Endothelial cell of umbilical vein (primary cell): ENCODE measurements around the gene CCR8. TPM values are rescaled to one million over a fixed set of nuclear protein-coding genes. Genes with fewer than 3 reads are reported as not detected.

Experiments used
- BruUV-seq: library from RNA; stranded (reverse); fragments of 400-500 nt; replicated peaks from 2 replicates; lab custom pipeline; 2021; lab: Mats Ljungman, UMichigan
- CTCF ChIA-PET: fragments of 300-600, 350-600 bp; sonication (Branson Sonifier 250); formaldehyde crosslinking; loops from one replicate; lab custom pipeline; 2021; ENCODE audit warnings: antibody characterized with exemption, inconsistent platforms; lab: Charles Lee
- POLR2A ChIA-PET: fragments of 300-600, 350-600 bp; sonication (Branson Sonifier 250); formaldehyde crosslinking; loops from one replicate; lab custom pipeline; 2021; ENCODE audit warnings: antibody characterized with exemption, inconsistent platforms; lab: Charles Lee
- DNase-seq: peaks from one replicate; pipeline ENCODE4 v3.0.0-alpha.2; 2011; ENCODE audit warnings: low read depth, low spot score
- FAIRE-seq: peaks from 2 replicates; lab custom pipeline; 2011; peaks lifted over from hg19 to GRCh38; lab: Jason Lieb, UNC
- H2AFZ ChIP-seq: 2 replicates; pipeline ENCODE4 v1.6.0; 2012; ENCODE audit warnings: low read depth, low read length, control low read depth, inconsistent platforms
- H3K27ac ChIP-seq: 2 replicates; pipeline ENCODE4 v1.5.1; 2011; ENCODE audit warnings: low read depth, mild to moderate bottlenecking, control low read depth, low read length, moderate library complexity; ENCODE audit not compliant: insufficient read depth
- H3K27me3 ChIP-seq, 2 experiments: 2 replicates each; pipeline versions ENCODE4 v1.6.0 to v1.6.1; 2011; ENCODE audit warnings: low read length in 2 of 2, mixed read lengths in 1 of 2; ENCODE audit not compliant: control insufficient read depth in 2 of 2, insufficient read depth in 2 of 2
- H3K36me3 ChIP-seq, 2 experiments: 2 replicates in 1 of 2; 3 replicates in 1 of 2; pipeline ENCODE4 v1.5.1; 2011; ENCODE audit warnings: low read length in 2 of 2, mild to moderate bottlenecking in 1 of 2, moderate library complexity in 1 of 2; ENCODE audit not compliant: control insufficient read depth in 2 of 2, insufficient read depth in 2 of 2; ENCODE audit errors: extremely low read depth in 1 of 2
- H3K4me1 ChIP-seq: 3 replicates; pipeline ENCODE4 v1.5.1; 2011; ENCODE audit warnings: mild to moderate bottlenecking, low read length; ENCODE audit not compliant: control insufficient read depth, insufficient read depth; ENCODE audit errors: extremely low read depth
- H3K4me2 ChIP-seq: 2 replicates; pipeline ENCODE4 v1.6.1; 2011; ENCODE audit warnings: low read length, control low read depth, mixed read lengths; ENCODE audit not compliant: insufficient read depth
- H3K4me3 ChIP-seq, 3 experiments: fragments of 200-600 bp in 1 of 3; sonication (generic), shearing (Covaris generic) in 1 of 3; replicated peaks in 1 of 3; 2 replicates each; pipeline ENCODE4 v1.5.1; 2011 to 2016; ENCODE audit warnings: control low read depth in 3 of 3, low read length in 3 of 3, mild to moderate bottlenecking in 2 of 3, inconsistent platforms in 1 of 3, low read depth in 1 of 3, moderate library complexity in 1 of 3; ENCODE audit not compliant: insufficient read depth in 1 of 3
- H3K79me2 ChIP-seq: 2 replicates; pipeline ENCODE4 v1.6.0; 2012; ENCODE audit warnings: low read length, inconsistent platforms; ENCODE audit not compliant: control insufficient read depth, insufficient read depth
- H3K9ac ChIP-seq: replicated peaks from 2 replicates; pipeline ENCODE3; 2011; ENCODE audit warnings: low read length, control low read depth; ENCODE audit not compliant: insufficient read depth; ENCODE audit errors: extremely low read depth
- H3K9me1 ChIP-seq: replicated peaks from 3 replicates; pipeline ENCODE4 v1.6.0; 2011; ENCODE audit warnings: mild to moderate bottlenecking, low read length; ENCODE audit not compliant: control insufficient read depth, insufficient read depth; ENCODE audit errors: extremely low read depth
- H3K9me3 ChIP-seq: replicated peaks from 2 replicates; pipeline ENCODE4 v1.5.1; 2012; ENCODE audit warnings: low read length, inconsistent platforms; ENCODE audit not compliant: control insufficient read depth, insufficient read depth
- H4K20me1 ChIP-seq: replicated peaks from 2 replicates; pipeline ENCODE3; 2011; ENCODE audit warnings: mild to moderate bottlenecking, low read length; ENCODE audit not compliant: control insufficient read depth, insufficient read depth; ENCODE audit errors: extremely low read depth
- CTCF ChIP-seq, 2 donors: IDR thresholded peaks; 1 replicate in 1 of 2; 2 replicates in 1 of 2; pipeline ENCODE4 v1.5.1; 2011; ENCODE audit warnings: low read length in 2 of 2, mild to moderate bottlenecking in 2 of 2, moderate library complexity in 2 of 2, control low read depth in 1 of 2, inconsistent platforms in 1 of 2, low read depth in 1 of 2; ENCODE audit not compliant: insufficient read depth in 1 of 2; ENCODE audit errors: extremely low read depth in 1 of 2
- FOS ChIP-seq: IDR thresholded peaks from 2 replicates; pipeline ENCODE4 v1.6.1; 2011; ENCODE audit warnings: mild to moderate bottlenecking, low read length, moderate library complexity, borderline replicate concordance; ENCODE audit not compliant: insufficient read depth
- GATA2 ChIP-seq: IDR thresholded peaks from 2 replicates; pipeline ENCODE4 v1.7.0; 2011; ENCODE audit warnings: low read depth, mild to moderate bottlenecking, moderate library complexity, mixed read lengths, low read length; ENCODE audit not compliant: insufficient read length, insufficient read depth
- JUN ChIP-seq: IDR thresholded peaks from 2 replicates; pipeline ENCODE4 v1.6.1; 2011; ENCODE audit warnings: borderline replicate concordance, low read depth; ENCODE audit not compliant: insufficient read length, insufficient read depth
- MAX ChIP-seq: IDR thresholded peaks from 2 replicates; pipeline ENCODE4 v1.6.1; 2011; ENCODE audit not compliant: insufficient read depth, insufficient read length
- MYC ChIP-seq: IDR thresholded peaks from one replicate; pipeline ENCODE4 v1.6.1; 2011; ENCODE audit warnings: mild to moderate bottlenecking, low read depth, low read length
- POLR2A ChIP-seq: IDR thresholded peaks from 2 replicates; pipeline ENCODE4 v1.6.1; 2012; ENCODE audit warnings: low read depth, mild to moderate bottlenecking, control low read depth, low read length
- POLR2AphosphoS5 ChIP-seq: IDR thresholded peaks from 2 replicates; pipeline ENCODE4 v1.6.1; 2012; ENCODE audit warnings: low read depth, mild to moderate bottlenecking, control low read depth, low read length, moderate library complexity; ENCODE audit not compliant: insufficient read depth
- dilution Hi-C: fragments of 300-500 bp; cut with MboI; formaldehyde crosslinking; loops from one replicate; pipeline ENCODE4 v1.15.0; 2019; ENCODE audit warnings: low sequenced_read_pairs; ENCODE audit not compliant: extremely low pct_ligation_motif_present
- intact Hi-C: fragments of 100-400 bp; cut with micrococcal nuclease; formaldehyde crosslinking; loops from one replicate; pipeline ENCODE4 v1.10.0; 2022
- polyA plus RNA-seq, 4 experiments: library from polyadenylated mRNA; depleted of rRNA in 3 of 4; stranded (reverse) in 3 of 4; unstranded in 1 of 4; fragments of >200 nt; gene quantifications; 2 replicates each; pipeline versions ENCODE4 v1.2.1 to v1.2.3, GENCODE V29; 2011 to 2012; ENCODE audit warnings: missing spikeins in 1 of 4
- total RNA-seq: library from RNA; stranded (reverse); gene quantifications from 2 replicates; pipeline ENCODE4 v1.2.3, GENCODE V29; 2021

The CCR8 gene
- total and polyA plus RNA-seq, 2 donors (not counting 3 experiments of a cell fraction or from before 2014, with no cell fraction given), result not detected

- intact Hi-C loops, result no loop called here
- POLR2A ChIA-PET, result no interaction called here
Measured at GRCh38 chr3:39279745-39280517, 49.6 kb upstream of the CCR8 start, which contains the start of gene CX3CR1. Gene CX3CR1, minus strand, starts transcription at chr3:39280036. Its CDS starts 13,527 bp downstream, at chr3:39266509.

More at GRCh38 chr3:39279745-39280517, 49.6 kb upstream of the CCR8 start, which contains the start of gene CX3CR1:
- Histone ChIP-seq H3K9me1 (no peaks in the 10 kb centered on the region), H3K4me1 (peaks cover 5% of the 10 kb centered on the region), H3K79me2 (no peaks in the 10 kb centered on the region), H3K27ac (no peak within 1 kb of the TSS), H3K9me3 (no peaks in the 10 kb centered on the region), H3K27me3 (peaks cover 3 to 5% of the 10 kb centered on the region in 2 experiments), H2AFZ (no peak within 1 kb of the TSS), H3K4me3 (no peak within 1 kb of the TSS), H3K9ac (no peak within 1 kb of the TSS), H3K4me2 (no peak within 1 kb of the TSS), H3K36me3 (no peaks in the 10 kb centered on the region), H4K20me1 (no peaks in the 10 kb centered on the region)
- no peak for DNase-seq
- TF ChIP-seq MAX, result no peak
- TF ChIP-seq POLR2A, result no peak
- TF ChIP-seq POLR2AphosphoS5, result no peak
- no peak for TF ChIP-seq MYC
- no peak for TF ChIP-seq GATA2
- no peak for TF ChIP-seq JUN
- no peak for TF ChIP-seq CTCF (IDR thresholded peaks at IDR 0.05; ENCODE audit: extremely low read depth in 1 of 2, insufficient read depth in 1 of 2, low read depth in 1 of 2, low read length in 2 of 2)
- no peak for TF ChIP-seq FOS
- no TSS peak for BruUV-seq
- dilution Hi-C loops, result no loop called here
- FAIRE-seq, result no peak
- CTCF ChIA-PET, result interaction anchor here (1.0 to 4.4 kb wide), 9 partner anchors 9 to 159 kb away, joined by 3 to 25 read pairs (median 6); no protein-coding TSS in a partner anchor
